ENCODE measurements around the gene MRPL10.

DNA sequence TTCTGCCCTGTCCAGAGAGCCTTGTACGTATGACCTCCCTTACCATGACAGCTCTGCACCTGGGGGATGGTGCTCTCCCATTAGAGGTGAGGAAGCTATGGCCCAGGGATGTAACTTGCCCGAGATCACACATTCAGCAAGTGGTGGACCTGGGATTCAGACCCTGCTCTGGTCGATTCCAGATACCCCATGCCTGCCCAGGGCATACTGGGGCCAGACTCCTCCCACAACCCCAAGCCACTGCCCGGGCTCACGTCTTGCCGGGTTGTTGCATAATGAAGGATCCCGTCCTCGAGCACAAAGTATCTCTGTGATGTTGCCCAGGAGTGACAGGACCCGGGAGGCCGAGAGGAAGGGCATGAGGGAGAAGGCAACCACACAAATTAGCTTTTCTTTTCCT lies 11.9 kb downstream of the MRPL10 start:
- TF ChIP-seq CTCF (IDR thresholded peaks at IDR 0.05) (no peak), EP300 (IDR thresholded peaks at IDR 0.05) (no peak), POLR2A (IDR thresholded peaks at IDR 0.05) (no peak)

Measured in tibial nerve (tissue), 4 donors.